HFFc6 (cell line): ENCODE measurements around the gene GPC6. TPM values are rescaled to one million over a fixed set of nuclear protein-coding genes. Genes with fewer than 3 reads are reported as not detected.

Experiments
- DNase-seq: peaks from one replicate; pipeline ENCODE4 v3.0.0-alpha.2; 2018
- H3K27ac Mint-ChIP-seq: 2 replicates; pipeline ENCODE4 v1.8.0; 2020; ENCODE audit warnings: mild to moderate bottlenecking, mixed read lengths
- H3K27me3 Mint-ChIP-seq: 2 replicates; pipeline ENCODE4 v1.8.0; 2021; ENCODE audit warnings: mild to moderate bottlenecking, moderate library complexity, mixed read lengths; ENCODE audit not compliant: insufficient read depth
- H3K36me3 Mint-ChIP-seq: 2 replicates; pipeline ENCODE4 v1.8.0; 2021; ENCODE audit warnings: low read depth, mixed read lengths
- H3K4me1 Mint-ChIP-seq: 2 replicates; pipeline ENCODE4 v1.8.0; 2020; ENCODE audit warnings: low read depth, mixed read lengths
- H3K4me3 Mint-ChIP-seq: 2 replicates; pipeline ENCODE4 v1.8.0; 2020; ENCODE audit warnings: mild to moderate bottlenecking, moderate library complexity, mixed read lengths
- H3K9me3 Mint-ChIP-seq: 2 replicates; pipeline ENCODE4 v1.8.0; 2020; ENCODE audit warnings: mild to moderate bottlenecking, mixed read lengths
- total RNA-seq, 6 experiments: library from RNA; stranded (reverse); fragmentation: NEBNext Ultra II Directional; extraction: Animal tissue kit (Norgen Biotek cat#: 25700); gene quantifications; 2 replicates in 1 of 6; 3 replicates in 5 of 6; pipeline ENCODE4 v1.2.3, GENCODE V29; 2021
- TF ChIP-seq, protein P1 (sequence below): fragments of 200-600 bp; sonication (generic); IDR thresholded peaks from 2 replicates; pipeline ENCODE4 v1.5.0; 2021; ENCODE audit warnings: antibody characterized with exemption, mild to moderate bottlenecking

GPC6 gene
- total RNA-seq, 6 experiments from 2014 or later, result 3.0 to 5.3 (median 4.4) TPM

GRCh38 chr13:94345374-94346195 is 1119.0 kb downstream of the GPC6 start:
- Mint-ChIP-seq H3K36me3 (no peaks in the 10 kb centered on the region), H3K9me3 (no peaks in the 10 kb centered on the region), H3K4me3 (peak overlapping the region; percentile 3; the same call in 1 of the 2 replicates), H3K27ac (no peak overlapping the region; the same call in 1 of the 2 replicates), H3K4me1 (peaks cover 38% of the 10 kb centered on the region), H3K27me3 (no peaks in the 10 kb centered on the region; the same call in 1 of the 2 replicates)
- DNase-seq, result peak; percentile 6
- TF ChIP-seq, protein P1, sequence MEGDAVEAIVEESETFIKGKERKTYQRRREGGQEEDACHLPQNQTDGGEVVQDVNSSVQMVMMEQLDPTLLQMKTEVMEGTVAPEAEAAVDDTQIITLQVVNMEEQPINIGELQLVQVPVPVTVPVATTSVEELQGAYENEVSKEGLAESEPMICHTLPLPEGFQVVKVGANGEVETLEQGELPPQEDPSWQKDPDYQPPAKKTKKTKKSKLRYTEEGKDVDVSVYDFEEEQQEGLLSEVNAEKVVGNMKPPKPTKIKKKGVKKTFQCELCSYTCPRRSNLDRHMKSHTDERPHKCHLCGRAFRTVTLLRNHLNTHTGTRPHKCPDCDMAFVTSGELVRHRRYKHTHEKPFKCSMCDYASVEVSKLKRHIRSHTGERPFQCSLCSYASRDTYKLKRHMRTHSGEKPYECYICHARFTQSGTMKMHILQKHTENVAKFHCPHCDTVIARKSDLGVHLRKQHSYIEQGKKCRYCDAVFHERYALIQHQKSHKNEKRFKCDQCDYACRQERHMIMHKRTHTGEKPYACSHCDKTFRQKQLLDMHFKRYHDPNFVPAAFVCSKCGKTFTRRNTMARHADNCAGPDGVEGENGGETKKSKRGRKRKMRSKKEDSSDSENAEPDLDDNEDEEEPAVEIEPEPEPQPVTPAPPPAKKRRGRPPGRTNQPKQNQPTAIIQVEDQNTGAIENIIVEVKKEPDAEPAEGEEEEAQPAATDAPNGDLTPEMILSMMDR, result peak; percentile 23; the same call in 1 of the 2 replicates

DNA sequence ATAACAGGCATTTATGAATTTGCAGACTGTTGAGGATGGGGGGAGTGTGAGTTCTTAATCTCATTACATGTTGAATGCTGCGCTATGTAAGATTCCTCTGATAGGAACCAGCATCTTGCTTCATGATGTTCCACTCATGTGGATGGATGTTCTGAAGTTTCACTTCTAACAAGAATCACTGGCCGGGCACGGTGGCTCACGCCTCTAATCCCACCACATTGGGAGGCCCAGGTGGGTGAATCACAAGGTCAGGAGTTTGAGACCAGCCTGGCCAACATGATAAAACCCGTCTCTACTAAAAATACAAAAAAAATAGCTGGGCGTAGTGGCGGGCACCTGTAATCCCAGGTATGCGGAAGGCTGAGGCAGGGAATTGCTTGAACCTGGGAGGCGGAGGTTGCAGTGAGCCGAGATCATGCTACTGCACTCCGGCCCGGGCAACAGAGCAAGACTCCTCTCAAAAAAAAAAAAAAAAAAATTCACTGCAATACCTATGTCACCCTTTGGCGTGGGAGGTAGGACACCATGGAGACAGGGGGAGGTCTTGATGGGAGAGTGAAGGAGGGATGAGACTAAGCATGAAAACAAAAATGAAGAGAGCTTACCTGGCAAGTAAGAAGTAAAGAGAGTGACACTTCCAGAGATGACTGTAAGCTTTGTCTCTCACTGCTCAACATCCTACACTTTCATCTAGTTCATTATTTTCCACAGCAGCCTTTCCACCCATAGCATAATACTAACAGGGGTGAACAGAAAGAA is 1119.8 kb downstream of the GPC6 start:
- H3K36me3 Mint-ChIP-seq, result no peaks in the 10 kb centered on the region
- H3K27ac Mint-ChIP-seq, result no peak overlapping the region
- TF ChIP-seq, protein P1, result no peak
- DNase-seq, result no peak
- H3K4me1 Mint-ChIP-seq, result peaks cover 47% of the 10 kb centered on the region
- no peaks in the 10 kb centered on the region for H3K9me3 Mint-ChIP-seq
- no peaks in the 10 kb centered on the region; the same call in 1 of the 2 replicates for H3K27me3 Mint-ChIP-seq
- no peak overlapping the region for H3K4me3 Mint-ChIP-seq

DNA sequence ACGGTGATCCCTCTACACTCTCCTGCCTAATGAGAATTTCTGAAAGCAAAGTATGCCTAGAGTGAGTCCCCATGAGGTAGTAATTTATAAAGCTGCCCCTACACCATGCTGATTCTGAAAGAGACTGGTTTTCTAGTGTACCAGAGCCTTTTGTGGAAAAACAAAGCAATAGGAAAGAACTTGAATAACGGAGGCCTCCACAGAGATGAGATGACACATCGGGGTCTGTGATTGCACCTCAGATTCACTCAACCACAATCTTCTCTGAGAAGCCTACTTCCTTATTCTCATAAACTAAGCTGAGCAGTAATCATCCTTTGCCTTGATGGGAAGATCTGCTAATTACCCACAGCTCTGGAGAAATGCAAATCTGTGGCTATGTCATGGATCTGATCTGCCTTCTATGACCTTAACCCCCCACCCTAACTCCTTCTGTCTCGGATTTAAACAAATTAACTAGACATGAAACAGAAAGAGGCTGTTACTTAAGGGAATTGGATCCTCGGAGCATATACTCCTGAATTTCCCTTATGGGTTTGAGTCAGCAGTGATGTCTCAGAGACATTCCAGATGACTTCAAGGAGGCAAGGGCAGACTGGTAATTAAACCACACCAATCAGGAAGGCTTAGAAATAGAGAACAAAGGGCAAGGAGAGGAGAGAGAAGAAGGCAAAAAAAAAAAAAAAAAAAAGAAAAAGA is 1124.8 kb downstream of the GPC6 start:
- DNase-seq, result peak; percentile 76
- peak overlapping the region; percentile 89 for H3K27ac Mint-ChIP-seq

GRCh38 chr13:94352057-94352456 is 1125.5 kb downstream of the GPC6 start:
- no peak for DNase-seq
- Mint-ChIP-seq H3K27ac (peak overlapping the region; percentile 89), H3K4me3 (peak overlapping the region; percentile 81; the same call in 1 of the 2 replicates), H3K27me3 (no peaks in the 10 kb centered on the region; the same call in 1 of the 2 replicates), H3K36me3 (no peaks in the 10 kb centered on the region), H3K9me3 (no peaks in the 10 kb centered on the region; the same call in 1 of the 2 replicates), H3K4me1 (peaks cover 25% of the 10 kb centered on the region)
- TF ChIP-seq, protein P1, result peak; percentile 13; the same call in 1 of the 2 replicates

More for the DNA sequence above, 1124.8 kb downstream of the GPC6 start:
- Mint-ChIP-seq H3K4me3 (peak overlapping the region; percentile 81), H3K4me1 (peaks cover 25% of the 10 kb centered on the region), H3K9me3 (no peaks in the 10 kb centered on the region), H3K36me3 (no peaks in the 10 kb centered on the region), H3K27me3 (no peaks in the 10 kb centered on the region; the same call in 1 of the 2 replicates)
- TF ChIP-seq, protein P1, result no peak

DNA sequence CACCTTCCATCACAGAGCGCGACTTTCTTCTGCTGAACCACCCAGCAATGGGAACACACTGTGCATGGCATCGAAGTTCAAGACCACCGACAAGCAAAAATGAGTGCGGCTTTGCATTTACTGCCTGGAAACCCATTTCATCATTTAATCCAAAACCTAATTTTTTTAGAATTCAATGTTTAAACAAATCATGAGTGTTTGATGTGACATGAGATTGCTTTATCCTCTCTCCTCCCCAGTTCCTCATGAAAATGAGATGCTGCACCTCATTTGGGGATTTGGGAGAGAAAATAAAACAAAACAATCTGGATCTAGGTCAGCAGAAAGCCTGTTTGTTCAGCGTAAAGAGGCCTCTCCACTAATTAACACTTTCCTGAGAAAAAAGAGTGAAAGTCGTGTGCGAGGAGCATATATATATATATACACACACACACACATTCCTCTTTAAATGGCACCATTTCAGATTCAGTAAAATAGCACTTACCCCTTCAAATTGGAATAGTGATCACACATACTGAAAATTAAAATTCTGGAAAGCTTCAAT is 1126.6 kb downstream of the GPC6 start:
- no peak for DNase-seq
- peaks cover 25% of the 10 kb centered on the region for H3K4me1 Mint-ChIP-seq
- H3K9me3 Mint-ChIP-seq, result no peaks in the 10 kb centered on the region; the same call in 1 of the 2 replicates
- H3K4me3 Mint-ChIP-seq, result no peak overlapping the region
- H3K27ac Mint-ChIP-seq, result no peak overlapping the region
- TF ChIP-seq, protein P1, result no peak
- no peaks in the 10 kb centered on the region; the same call in 1 of the 2 replicates for H3K27me3 Mint-ChIP-seq
- H3K36me3 Mint-ChIP-seq, result no peaks in the 10 kb centered on the region
